ENCODE data around the gene PRKAG2.

The PRKAG2 gene

DNA sequence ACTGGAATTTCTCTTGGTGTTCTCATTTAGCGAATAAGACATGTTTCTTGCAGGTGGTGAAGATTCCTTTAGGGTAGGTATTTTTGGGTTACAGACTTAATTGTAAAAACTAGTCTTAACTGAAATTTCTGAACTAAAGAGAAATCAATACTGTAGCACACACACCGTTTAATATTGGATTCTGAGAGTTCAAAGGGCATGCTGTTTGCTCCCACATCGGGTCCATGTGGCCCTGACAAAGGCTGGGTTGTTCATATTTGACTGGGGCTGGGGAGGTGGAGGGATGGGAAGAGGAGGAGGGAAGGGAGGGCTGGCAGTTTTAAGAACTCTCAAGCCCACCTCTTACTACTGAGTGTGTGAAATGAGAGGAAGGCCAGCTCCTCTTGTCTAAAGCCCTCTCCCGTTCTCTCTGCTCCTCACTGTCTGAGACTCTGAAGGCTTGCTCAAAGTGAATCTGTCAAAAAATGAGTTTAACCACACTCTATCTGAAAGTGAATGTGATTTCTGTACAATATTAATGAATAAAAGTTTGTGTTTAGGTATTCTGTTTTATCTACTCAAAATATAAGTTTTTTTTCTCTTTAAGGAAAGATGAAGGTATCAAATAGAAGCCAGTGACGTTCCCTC is 317.2 kb downstream of the PRKAG2 start:
- peaks cover 3% of the 10 kb centered on the region; the same call in 1 of the 2 replicates for H3K36me3 ChIP-seq (ENCODE audit: insufficient read depth, low read depth, low read length)
- H3K9me3 ChIP-seq (ENCODE audit: insufficient read depth, low read depth, low read length): no peaks in the 10 kb centered on the region
- H3K4me3 ChIP-seq (ENCODE audit: low read length): no peak overlapping the region
- no peaks in the 10 kb centered on the region for H3K27me3 ChIP-seq (ENCODE audit: insufficient read depth, low read length)
- no peak overlapping the region for H3K27ac ChIP-seq (ENCODE audit: low read length)
- H3K9ac ChIP-seq (ENCODE audit: low read depth, low read length): no peak overlapping the region
- H3K4me1 ChIP-seq (ENCODE audit: insufficient read depth, low read length): no peaks in the 10 kb centered on the region

DNA sequence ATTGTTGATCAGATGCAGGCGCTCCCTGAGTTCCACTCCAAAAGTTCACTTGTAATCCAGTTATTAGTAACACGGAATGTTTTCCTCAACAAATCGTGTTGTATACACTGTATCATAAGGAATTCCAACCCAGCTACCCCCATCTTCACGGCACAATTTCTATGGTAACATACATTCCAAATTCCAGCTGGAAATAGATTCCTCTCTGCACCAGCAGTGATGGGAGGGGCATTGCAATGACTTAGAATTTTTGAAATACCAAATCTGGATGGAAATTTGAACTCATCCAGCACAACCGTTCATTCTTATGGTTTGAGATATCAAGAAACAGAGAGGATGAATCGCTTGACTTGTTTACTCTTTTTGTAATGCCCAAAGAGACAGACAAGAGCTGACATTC is 318.3 kb downstream of the PRKAG2 start:
- Histone ChIP-seq H3K9ac (ENCODE audit: low read depth, low read length) (no peak overlapping the region), H3K9me3 (ENCODE audit: insufficient read depth, low read depth, low read length) (no peaks in the 10 kb centered on the region), H3K4me3 (ENCODE audit: low read length) (no peak overlapping the region), H3K27me3 (ENCODE audit: insufficient read depth, low read length) (no peaks in the 10 kb centered on the region), H3K4me1 (ENCODE audit: insufficient read depth, low read length) (no peaks in the 10 kb centered on the region), H3K36me3 (ENCODE audit: insufficient read depth, low read depth, low read length) (peaks cover 3% of the 10 kb centered on the region; the same call in 1 of the 2 replicates), H3K27ac (ENCODE audit: low read length) (no peak overlapping the region)

DNA sequence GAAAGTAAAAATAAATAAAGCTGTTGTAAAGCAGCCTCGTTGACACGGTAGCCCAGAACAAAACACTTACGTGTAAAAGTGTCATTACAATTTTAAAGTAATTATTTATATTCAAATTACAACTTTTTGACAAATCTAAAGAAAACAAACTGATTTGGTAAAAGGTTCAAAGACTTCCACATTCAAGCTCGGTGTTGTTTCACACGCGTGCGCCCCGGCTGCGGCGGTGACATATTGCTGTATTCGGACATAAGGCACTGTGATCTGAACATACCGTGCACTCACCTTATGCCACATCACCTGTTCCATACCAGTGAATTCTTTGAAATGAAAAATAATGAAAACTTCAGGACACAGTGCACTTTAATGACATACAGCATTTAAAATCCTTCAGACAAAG is 320.3 kb downstream of the PRKAG2 start:
- Histone ChIP-seq H3K4me3 (ENCODE audit: low read length) (no peak overlapping the region), H3K9me3 (ENCODE audit: insufficient read depth, low read depth, low read length) (no peaks in the 10 kb centered on the region), H3K27me3 (ENCODE audit: insufficient read depth, low read length) (no peaks in the 10 kb centered on the region), H3K9ac (ENCODE audit: low read depth, low read length) (no peak overlapping the region), H3K4me1 (ENCODE audit: insufficient read depth, low read length) (no peaks in the 10 kb centered on the region), H3K27ac (ENCODE audit: low read length) (no peak overlapping the region), H3K36me3 (ENCODE audit: insufficient read depth, low read depth, low read length) (peaks cover 3% of the 10 kb centered on the region; the same call in 1 of the 2 replicates)

DNA sequence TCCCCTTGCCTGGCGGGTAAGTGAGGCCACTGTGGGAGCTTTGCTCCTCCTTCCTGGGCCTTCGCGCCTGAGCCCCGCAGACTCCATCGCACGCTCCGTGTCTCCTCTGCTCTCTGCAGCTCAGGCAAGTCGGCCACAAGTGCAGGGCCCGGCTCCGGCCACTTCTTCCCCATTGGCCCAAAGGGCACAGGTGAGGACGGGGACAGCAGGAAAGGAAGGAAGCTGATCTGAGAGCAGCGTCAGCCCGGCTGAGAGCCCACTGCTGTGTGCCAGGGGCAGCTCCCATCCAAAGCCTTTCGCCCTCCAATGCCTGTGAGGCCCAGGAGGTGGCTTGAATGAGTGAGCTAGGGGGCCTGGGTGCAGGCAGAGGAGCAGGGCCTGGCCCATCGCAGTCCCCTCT is 323.6 kb downstream of the PRKAG2 start:
- no peaks in the 10 kb centered on the region for H3K4me1 ChIP-seq (ENCODE audit: insufficient read depth, low read length)
- H3K9me3 ChIP-seq (ENCODE audit: insufficient read depth, low read depth, low read length): no peaks in the 10 kb centered on the region
- no peak overlapping the region for H3K4me3 ChIP-seq (ENCODE audit: low read length)
- H3K27ac ChIP-seq (ENCODE audit: low read length): no peak overlapping the region
- no peaks in the 10 kb centered on the region for H3K36me3 ChIP-seq (ENCODE audit: insufficient read depth, low read depth, low read length)
- H3K27me3 ChIP-seq (ENCODE audit: insufficient read depth, low read length): no peaks in the 10 kb centered on the region
- H3K9ac ChIP-seq (ENCODE audit: low read depth, low read length): no peak overlapping the region

DNA sequence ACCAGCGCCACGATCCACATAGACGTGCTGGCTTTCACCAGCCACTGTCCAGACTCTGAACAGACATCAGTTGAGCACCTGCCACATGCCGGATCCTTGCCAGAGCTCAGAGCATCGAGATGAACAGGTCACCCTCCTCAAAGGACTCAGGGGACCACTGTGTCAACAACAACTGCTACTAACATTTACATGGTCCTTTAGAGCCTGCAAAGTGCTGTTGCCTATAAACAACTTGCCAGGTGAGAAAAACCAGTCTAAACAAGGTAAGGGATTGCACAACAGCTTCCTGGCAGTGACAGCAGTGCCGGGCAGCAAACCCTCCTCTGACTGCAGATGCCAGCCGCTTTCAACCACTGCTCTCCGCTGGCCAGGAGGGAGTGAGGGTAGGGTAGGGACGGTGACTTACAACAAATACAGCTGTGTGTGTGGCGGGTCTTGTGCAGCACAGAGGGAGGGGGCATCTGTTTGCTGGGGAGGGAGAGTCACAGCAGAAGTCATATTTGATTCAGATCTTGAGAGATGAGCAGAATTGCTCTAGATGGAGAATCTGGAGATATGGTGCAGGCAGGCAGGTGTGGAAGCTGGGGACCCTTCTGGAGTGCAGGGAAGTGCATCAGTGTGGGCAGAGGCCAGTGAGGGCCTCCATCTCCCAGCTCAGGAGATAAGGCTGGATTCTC is 324.4 kb downstream of the PRKAG2 start:
- H3K27me3 ChIP-seq (ENCODE audit: insufficient read depth, low read length): no peaks in the 10 kb centered on the region
- no peaks in the 10 kb centered on the region for H3K36me3 ChIP-seq (ENCODE audit: insufficient read depth, low read depth, low read length)
- H3K27ac ChIP-seq (ENCODE audit: low read length): no peak overlapping the region
- H3K4me3 ChIP-seq (ENCODE audit: low read length): no peak overlapping the region
- H3K9me3 ChIP-seq (ENCODE audit: insufficient read depth, low read depth, low read length): no peaks in the 10 kb centered on the region
- no peaks in the 10 kb centered on the region for H3K4me1 ChIP-seq (ENCODE audit: insufficient read depth, low read length)
- H3K9ac ChIP-seq (ENCODE audit: low read depth, low read length): no peak overlapping the region

DNA sequence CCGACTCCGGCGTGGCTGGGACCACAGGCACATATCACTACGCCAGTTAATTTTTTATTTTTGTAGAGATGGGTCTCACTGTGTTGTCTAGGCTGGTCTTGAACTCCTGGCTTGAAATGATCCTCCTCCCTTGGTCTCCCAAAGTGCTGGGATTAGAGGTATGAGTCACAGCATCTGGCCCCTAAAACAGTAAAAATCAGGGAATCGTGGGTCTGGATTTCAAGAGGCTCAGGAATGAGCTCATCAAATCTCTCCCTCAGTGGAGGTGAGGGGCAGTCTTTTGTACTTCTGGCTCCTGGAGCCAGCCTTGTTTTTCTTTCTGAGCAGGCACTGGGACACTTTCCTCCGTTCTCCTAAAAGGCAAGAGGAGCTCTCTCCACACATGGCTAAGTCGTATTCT is 325.1 kb downstream of the PRKAG2 start:
- Histone ChIP-seq H3K9ac (ENCODE audit: low read depth, low read length) (no peak overlapping the region), H3K4me3 (ENCODE audit: low read length) (no peak overlapping the region), H3K27me3 (ENCODE audit: insufficient read depth, low read length) (no peaks in the 10 kb centered on the region), H3K4me1 (ENCODE audit: insufficient read depth, low read length) (no peaks in the 10 kb centered on the region), H3K27ac (ENCODE audit: low read length) (no peak overlapping the region), H3K9me3 (ENCODE audit: insufficient read depth, low read depth, low read length) (no peaks in the 10 kb centered on the region), H3K36me3 (ENCODE audit: insufficient read depth, low read depth, low read length) (no peaks in the 10 kb centered on the region)

DNA sequence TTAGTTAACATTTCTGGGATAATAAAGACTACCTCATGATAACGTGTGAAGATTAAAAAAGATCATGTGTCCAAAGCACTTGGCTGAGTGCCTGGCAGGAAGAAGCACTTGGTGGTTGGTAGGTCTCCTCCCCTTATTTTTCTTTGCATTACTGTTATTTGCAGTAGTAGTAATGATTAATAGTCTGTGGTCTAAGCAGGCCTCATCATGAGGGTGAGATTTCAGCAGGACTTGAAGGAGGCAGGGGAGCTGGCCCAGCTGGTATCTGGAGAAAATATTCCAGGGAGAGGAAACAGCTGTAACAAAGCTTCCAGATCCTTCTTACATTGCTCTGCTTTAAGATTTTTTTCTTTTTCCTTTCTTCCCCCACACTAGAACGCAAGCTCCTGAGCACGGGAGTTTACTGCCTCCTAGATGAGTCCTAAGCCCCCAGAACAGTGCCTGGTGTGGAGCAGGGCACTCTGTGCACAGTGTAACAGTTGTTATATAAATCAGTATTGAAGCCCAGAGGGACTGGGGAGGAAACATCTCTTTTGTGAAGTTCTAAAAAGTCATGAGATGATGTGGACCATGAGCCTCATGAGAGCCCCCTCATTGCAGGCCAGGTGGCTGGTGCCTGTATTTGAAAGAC is 326.1 kb downstream of the PRKAG2 start:
- Histone ChIP-seq H3K27me3 (ENCODE audit: insufficient read depth, low read length) (no peaks in the 10 kb centered on the region), H3K9ac (ENCODE audit: low read depth, low read length) (no peak overlapping the region), H3K4me3 (ENCODE audit: low read length) (no peak overlapping the region), H3K36me3 (ENCODE audit: insufficient read depth, low read depth, low read length) (no peaks in the 10 kb centered on the region), H3K9me3 (ENCODE audit: insufficient read depth, low read depth, low read length) (no peaks in the 10 kb centered on the region), H3K27ac (ENCODE audit: low read length) (no peak overlapping the region), H3K4me1 (ENCODE audit: insufficient read depth, low read length) (no peaks in the 10 kb centered on the region)

DNA sequence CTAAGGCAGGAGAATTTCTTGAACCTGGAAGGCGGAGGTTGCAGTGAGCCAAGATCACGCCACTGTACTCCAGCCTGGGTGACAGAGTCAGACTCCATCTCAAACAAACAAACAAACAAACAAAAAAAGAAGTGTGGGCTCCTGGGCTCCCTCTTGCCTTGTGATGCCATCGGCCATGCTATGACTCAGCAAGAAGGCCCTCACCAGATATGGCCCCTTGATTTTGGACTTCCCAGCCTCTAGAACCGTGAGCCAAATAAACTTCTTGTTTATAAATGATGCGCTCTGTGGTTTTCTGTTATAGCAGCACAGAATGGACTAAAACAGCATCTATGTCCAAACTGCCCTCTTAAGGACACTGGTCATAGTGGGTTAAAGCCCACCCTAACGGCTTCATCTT is 327.3 kb downstream of the PRKAG2 start:
- no peak overlapping the region for H3K4me3 ChIP-seq (ENCODE audit: low read length)
- no peak overlapping the region for H3K27ac ChIP-seq (ENCODE audit: low read length)
- no peaks in the 10 kb centered on the region for H3K27me3 ChIP-seq (ENCODE audit: insufficient read depth, low read length)
- H3K4me1 ChIP-seq (ENCODE audit: insufficient read depth, low read length): no peaks in the 10 kb centered on the region
- H3K9me3 ChIP-seq (ENCODE audit: insufficient read depth, low read depth, low read length): no peaks in the 10 kb centered on the region
- H3K9ac ChIP-seq (ENCODE audit: low read depth, low read length): no peak overlapping the region
- H3K36me3 ChIP-seq (ENCODE audit: insufficient read depth, low read depth, low read length): no peaks in the 10 kb centered on the region

DNA sequence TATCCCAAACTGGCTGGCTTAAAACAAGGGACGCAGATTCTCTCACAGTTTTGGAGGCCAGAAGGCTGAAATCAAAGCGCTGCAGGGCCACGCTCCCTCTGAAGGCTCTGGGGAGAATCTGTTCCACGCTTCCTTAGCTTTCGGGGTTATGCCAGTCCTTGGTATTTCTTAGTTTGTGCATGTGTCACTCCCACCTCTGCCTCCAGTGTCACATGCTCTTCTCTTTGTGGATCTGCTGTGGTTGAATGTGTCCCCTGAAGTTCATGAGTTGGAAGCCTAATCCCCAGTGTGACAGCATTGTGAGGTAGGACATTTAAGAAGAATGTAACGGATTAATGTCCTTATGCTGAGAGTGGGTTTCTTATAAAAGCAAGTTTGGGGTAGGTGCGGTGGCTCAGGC is 327.8 kb downstream of the PRKAG2 start:
- no peaks in the 10 kb centered on the region for H3K4me1 ChIP-seq (ENCODE audit: insufficient read depth, low read length)
- no peaks in the 10 kb centered on the region for H3K36me3 ChIP-seq (ENCODE audit: insufficient read depth, low read depth, low read length)
- no peak overlapping the region for H3K4me3 ChIP-seq (ENCODE audit: low read length)
- no peak overlapping the region for H3K9ac ChIP-seq (ENCODE audit: low read depth, low read length)
- H3K27me3 ChIP-seq (ENCODE audit: insufficient read depth, low read length): no peaks in the 10 kb centered on the region
- no peaks in the 10 kb centered on the region for H3K9me3 ChIP-seq (ENCODE audit: insufficient read depth, low read depth, low read length)
- H3K27ac ChIP-seq (ENCODE audit: low read length): no peak overlapping the region

DNA sequence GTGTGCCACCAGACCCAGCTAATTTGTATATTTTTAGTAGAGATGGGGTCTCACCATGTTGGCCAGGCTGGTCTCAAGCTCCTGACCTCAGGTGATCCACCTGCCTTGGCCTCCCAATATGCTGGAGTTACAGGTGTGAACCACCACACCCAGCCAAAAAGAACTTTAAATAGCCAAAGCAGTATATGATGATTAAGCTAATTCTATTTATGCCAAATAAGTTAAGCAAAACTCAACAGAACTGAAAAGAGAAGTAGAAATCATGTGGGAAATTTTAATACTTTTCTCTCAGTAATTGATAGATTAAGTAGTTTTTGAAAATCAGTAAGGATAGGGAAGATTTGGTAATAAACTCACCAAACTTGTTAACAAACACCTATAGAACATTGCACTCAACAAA is 332.7 kb downstream of the PRKAG2 start:
- no peak overlapping the region for H3K4me3 ChIP-seq (ENCODE audit: low read length)
- H3K9me3 ChIP-seq (ENCODE audit: insufficient read depth, low read depth, low read length): no peaks in the 10 kb centered on the region
- no peaks in the 10 kb centered on the region for H3K36me3 ChIP-seq (ENCODE audit: insufficient read depth, low read depth, low read length)
- H3K27me3 ChIP-seq (ENCODE audit: insufficient read depth, low read length): no peaks in the 10 kb centered on the region
- H3K9ac ChIP-seq (ENCODE audit: low read depth, low read length): no peak overlapping the region
- H3K27ac ChIP-seq (ENCODE audit: low read length): no peak overlapping the region
- H3K4me1 ChIP-seq (ENCODE audit: insufficient read depth, low read length): no peaks in the 10 kb centered on the region

DNA sequence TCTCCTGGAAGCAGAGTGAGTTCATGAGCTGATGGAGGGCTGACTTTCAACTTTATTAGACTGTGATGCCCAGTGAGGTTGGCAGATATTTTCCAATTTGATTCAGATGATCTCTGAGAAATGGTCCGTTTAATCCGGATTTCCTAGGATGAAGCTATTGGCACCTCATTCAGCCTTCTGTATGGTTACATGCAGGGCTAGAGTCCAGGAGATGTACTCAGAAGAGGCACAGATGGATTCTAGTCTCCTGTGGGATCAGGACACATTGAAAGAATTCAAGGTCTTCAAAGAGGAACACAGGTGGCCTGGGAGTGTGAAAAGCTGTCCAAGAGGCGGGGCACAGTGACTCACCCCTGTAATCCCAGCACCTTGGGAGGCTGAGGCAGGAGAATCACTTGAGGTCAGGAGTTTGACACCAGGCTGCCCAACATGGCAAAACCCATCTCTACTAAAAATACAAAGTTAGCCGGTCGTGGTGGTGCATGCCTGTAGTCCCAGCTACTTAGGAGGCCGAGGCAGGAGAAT is 334.2 kb downstream of the PRKAG2 start:
- Histone ChIP-seq H3K9me3 (ENCODE audit: insufficient read depth, low read depth, low read length) (no peaks in the 10 kb centered on the region), H3K4me3 (ENCODE audit: low read length) (no peak overlapping the region), H3K4me1 (ENCODE audit: insufficient read depth, low read length) (no peaks in the 10 kb centered on the region), H3K9ac (ENCODE audit: low read depth, low read length) (no peak overlapping the region), H3K36me3 (ENCODE audit: insufficient read depth, low read depth, low read length) (no peaks in the 10 kb centered on the region), H3K27ac (ENCODE audit: low read length) (no peak overlapping the region), H3K27me3 (ENCODE audit: insufficient read depth, low read length) (no peaks in the 10 kb centered on the region)
